Osteocyte (in vitro differentiated cells): ENCODE data around the gene C5orf34. TPM values are rescaled to one million over a fixed set of nuclear protein-coding genes. Genes with fewer than 3 reads are reported as not detected.
"Not testable (repeated sequence)": the region's sequence is repeated elsewhere in the genome, so short reads cannot be mapped to it uniquely, and the experiment has no call there.

Source experiments
- DNase-seq: peaks from one replicate; pipeline ENCODE4 v3.0.0; 2021; ENCODE audit warnings: mixed read lengths; ENCODE audit not compliant: unreplicated experiment; ENCODE audit errors: extremely low spot score
- H3K27ac Mint-ChIP-seq: one replicate; pipeline ENCODE4 v1.8.0; 2021; ENCODE audit warnings: mild to moderate bottlenecking, mixed read lengths; ENCODE audit not compliant: unreplicated experiment
- H3K27me3 Mint-ChIP-seq: one replicate; pipeline ENCODE4 v1.8.0; 2021; ENCODE audit warnings: mixed read lengths; ENCODE audit not compliant: unreplicated experiment
- H3K36me3 Mint-ChIP-seq: one replicate; pipeline ENCODE4 v1.8.0; 2021; ENCODE audit warnings: mixed read lengths; ENCODE audit not compliant: unreplicated experiment
- H3K4me1 Mint-ChIP-seq: one replicate; pipeline ENCODE4 v1.8.0; 2021; ENCODE audit warnings: mixed read lengths; ENCODE audit not compliant: unreplicated experiment
- H3K4me3 Mint-ChIP-seq: one replicate; pipeline ENCODE4 v1.8.0; 2021; ENCODE audit warnings: mild to moderate bottlenecking, moderate library complexity, mixed read lengths; ENCODE audit not compliant: unreplicated experiment
- H3K9me3 Mint-ChIP-seq: one replicate; pipeline ENCODE4 v1.8.0; 2021; ENCODE audit warnings: mixed read lengths; ENCODE audit not compliant: unreplicated experiment
- CTCF ChIP-seq: fragments of 200-600 bp; sonication (generic); IDR thresholded peaks from 2 replicates; pipeline ENCODE4 v1.5.0; 2021; ENCODE audit warnings: antibody characterized with exemption, mild to moderate bottlenecking, moderate library complexity
- total RNA-seq: library from RNA; stranded (reverse); gene quantifications from 2 replicates; pipeline ENCODE4 v1.2.1, GENCODE V29; 2021

The C5orf34 gene
- total RNA-seq, 1 donor from 2014 or later, result 1.7 TPM

GRCh38 chr5:43551731-43552130 is 36.8 kb upstream of the C5orf34 start:
- Mint-ChIP-seq H3K4me3 (no peak overlapping the region), H3K27ac (no peak overlapping the region), H3K4me1 (peaks cover 3% of the 10 kb centered on the region), H3K27me3 (no peaks in the 10 kb centered on the region), H3K9me3 (no peaks in the 10 kb centered on the region), H3K36me3 (peaks cover 20% of the 10 kb centered on the region)
- no peak for TF ChIP-seq CTCF
- DNase-seq, result no peak

DNA sequence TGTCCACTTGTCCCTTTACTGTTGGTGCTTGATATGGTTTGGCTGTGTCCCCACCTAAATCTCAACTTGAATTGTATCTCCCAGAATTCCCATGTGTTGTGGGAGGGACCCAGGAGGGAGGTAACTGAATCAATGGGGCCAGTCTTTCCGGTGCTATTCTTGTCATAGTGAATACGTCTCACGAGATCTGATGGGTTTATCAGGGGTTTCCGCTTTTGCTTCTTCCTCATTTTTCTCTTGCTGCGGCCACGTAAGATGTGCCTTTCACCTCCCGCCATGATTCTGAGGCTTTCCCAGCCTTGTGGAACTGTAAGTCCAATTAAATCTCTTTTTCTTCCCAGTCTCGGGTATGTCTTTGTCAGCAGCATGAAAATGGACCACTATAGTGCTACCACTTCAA is 34.3 kb upstream of the C5orf34 start:
- peaks cover 40% of the 10 kb centered on the region for H3K36me3 Mint-ChIP-seq
- DNase-seq, H3K27me3 Mint-ChIP-seq, H3K4me3 Mint-ChIP-seq, H3K27ac Mint-ChIP-seq, H3K9me3 Mint-ChIP-seq, H3K4me1 Mint-ChIP-seq: not testable (repeated sequence)

GRCh38 chr5:43548358-43548757 is 33.4 kb upstream of the C5orf34 start:
- H3K9me3 Mint-ChIP-seq, result no peaks in the 10 kb centered on the region
- DNase-seq, result no peak
- no peak overlapping the region for H3K27ac Mint-ChIP-seq
- TF ChIP-seq CTCF, result no peak
- peaks cover 43% of the 10 kb centered on the region for H3K36me3 Mint-ChIP-seq
- no peaks in the 10 kb centered on the region for H3K27me3 Mint-ChIP-seq
- H3K4me3 Mint-ChIP-seq, result no peak overlapping the region
- peaks cover 3% of the 10 kb centered on the region for H3K4me1 Mint-ChIP-seq

GRCh38 chr5:43547532-43547931 is 32.6 kb upstream of the C5orf34 start:
- H3K36me3 Mint-ChIP-seq, result peaks cover 47% of the 10 kb centered on the region
- H3K4me1 Mint-ChIP-seq, result peaks cover 3% of the 10 kb centered on the region
- TF ChIP-seq CTCF, result no peak
- no peak overlapping the region for H3K4me3 Mint-ChIP-seq
- H3K27me3 Mint-ChIP-seq, result no peaks in the 10 kb centered on the region
- no peak overlapping the region for H3K27ac Mint-ChIP-seq
- H3K9me3 Mint-ChIP-seq, result no peaks in the 10 kb centered on the region
- DNase-seq, result no peak

GRCh38 chr5:43543434-43543833 is 28.5 kb upstream of the C5orf34 start:
- H3K4me3 Mint-ChIP-seq, result no peak overlapping the region
- no peaks in the 10 kb centered on the region for H3K9me3 Mint-ChIP-seq
- peaks cover 48% of the 10 kb centered on the region for H3K36me3 Mint-ChIP-seq
- TF ChIP-seq CTCF, result no peak
- DNase-seq, result no peak
- H3K4me1 Mint-ChIP-seq, result no peaks in the 10 kb centered on the region
- no peaks in the 10 kb centered on the region for H3K27me3 Mint-ChIP-seq
- H3K27ac Mint-ChIP-seq, result no peak overlapping the region

GRCh38 chr5:43540746-43541145 is 25.8 kb upstream of the C5orf34 start:
- DNase-seq, result no peak
- Mint-ChIP-seq H3K4me3 (no peak overlapping the region), H3K36me3 (peaks cover 44% of the 10 kb centered on the region), H3K27ac (no peak overlapping the region), H3K4me1 (no peaks in the 10 kb centered on the region), H3K27me3 (no peaks in the 10 kb centered on the region), H3K9me3 (no peaks in the 10 kb centered on the region)
- TF ChIP-seq CTCF, result no peak
